ENCODE results near the gene ZDHHC11.
"Not testable (repeated sequence)": the region's sequence is repeated elsewhere in the genome, so short reads cannot be mapped to it uniquely, and the experiment has no call there.

ZDHHC11 gene

GRCh38 chr5:758698-759053, 92.1 kb downstream of the ZDHHC11 start:
- no peak for DNase-seq

GRCh38 chr5:757931-758697, 92.7 kb downstream of the ZDHHC11 start:
- DNase-seq, result peak; percentile 49

- DNase-seq, result peak; percentile 12
Measured at GRCh38 chr5:757346-757930, 93.3 kb downstream of the ZDHHC11 start.

- DNase-seq, result peak; percentile 39
Measured at GRCh38 chr5:756865-757345, 93.9 kb downstream of the ZDHHC11 start.

- peak; percentile 3 for DNase-seq
Measured at GRCh38 chr5:756171-756570, 94.6 kb downstream of the ZDHHC11 start.

GRCh38 chr5:754143-754632, 96.6 kb downstream of the ZDHHC11 start:
- DNase-seq, result peak; percentile 18

GRCh38 chr5:753567-754142, 97.1 kb downstream of the ZDHHC11 start:
- peak; percentile 0 for DNase-seq

- DNase-seq, result peak; percentile 0
Measured at GRCh38 chr5:752532-753115, 98.2 kb downstream of the ZDHHC11 start.

- not testable (repeated sequence) for DNase-seq
Measured at GRCh38 chr5:751992-752391, 98.8 kb downstream of the ZDHHC11 start.

GRCh38 chr5:751496-751895, 99.3 kb downstream of the ZDHHC11 start:
- peak; percentile 1 for DNase-seq

GRCh38 chr5:750226-750625, 100.6 kb downstream of the ZDHHC11 start:
- not testable (repeated sequence) for DNase-seq

- DNase-seq, result no peak
Measured at GRCh38 chr5:749101-749670, 101.6 kb downstream of the ZDHHC11 start.

- not testable (repeated sequence) for DNase-seq
Measured at GRCh38 chr5:748011-748980, 102.5 kb downstream of the ZDHHC11 start.

GRCh38 chr5:747303-747844, 103.4 kb downstream of the ZDHHC11 start:
- DNase-seq, result not testable (repeated sequence)

- DNase-seq, result no peak
Measured at GRCh38 chr5:746258-746761, 104.5 kb downstream of the ZDHHC11 start.
